WI38 (cell line): ENCODE measurements around the gene PDE3B.

ENCODE experiments used
- H3K4me3 ChIP-seq: 2 replicates; pipeline ENCODE4 v1.5.1; 2011; ENCODE audit warnings: low read depth, mild to moderate bottlenecking, control low read depth, low read length
- TF ChIP-seq, protein P1 (sequence below): IDR thresholded peaks from 2 replicates; pipeline ENCODE4 v1.5.1; 2012; ENCODE audit warnings: low read depth, mild to moderate bottlenecking, control low read depth, low read length

PDE3B gene

GRCh38 chr11:14803846-14804245 is 160.2 kb downstream of the PDE3B start:
- TF ChIP-seq, protein P1, sequence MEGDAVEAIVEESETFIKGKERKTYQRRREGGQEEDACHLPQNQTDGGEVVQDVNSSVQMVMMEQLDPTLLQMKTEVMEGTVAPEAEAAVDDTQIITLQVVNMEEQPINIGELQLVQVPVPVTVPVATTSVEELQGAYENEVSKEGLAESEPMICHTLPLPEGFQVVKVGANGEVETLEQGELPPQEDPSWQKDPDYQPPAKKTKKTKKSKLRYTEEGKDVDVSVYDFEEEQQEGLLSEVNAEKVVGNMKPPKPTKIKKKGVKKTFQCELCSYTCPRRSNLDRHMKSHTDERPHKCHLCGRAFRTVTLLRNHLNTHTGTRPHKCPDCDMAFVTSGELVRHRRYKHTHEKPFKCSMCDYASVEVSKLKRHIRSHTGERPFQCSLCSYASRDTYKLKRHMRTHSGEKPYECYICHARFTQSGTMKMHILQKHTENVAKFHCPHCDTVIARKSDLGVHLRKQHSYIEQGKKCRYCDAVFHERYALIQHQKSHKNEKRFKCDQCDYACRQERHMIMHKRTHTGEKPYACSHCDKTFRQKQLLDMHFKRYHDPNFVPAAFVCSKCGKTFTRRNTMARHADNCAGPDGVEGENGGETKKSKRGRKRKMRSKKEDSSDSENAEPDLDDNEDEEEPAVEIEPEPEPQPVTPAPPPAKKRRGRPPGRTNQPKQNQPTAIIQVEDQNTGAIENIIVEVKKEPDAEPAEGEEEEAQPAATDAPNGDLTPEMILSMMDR = no peak
- H3K4me3 ChIP-seq = no peak overlapping the region

DNA sequence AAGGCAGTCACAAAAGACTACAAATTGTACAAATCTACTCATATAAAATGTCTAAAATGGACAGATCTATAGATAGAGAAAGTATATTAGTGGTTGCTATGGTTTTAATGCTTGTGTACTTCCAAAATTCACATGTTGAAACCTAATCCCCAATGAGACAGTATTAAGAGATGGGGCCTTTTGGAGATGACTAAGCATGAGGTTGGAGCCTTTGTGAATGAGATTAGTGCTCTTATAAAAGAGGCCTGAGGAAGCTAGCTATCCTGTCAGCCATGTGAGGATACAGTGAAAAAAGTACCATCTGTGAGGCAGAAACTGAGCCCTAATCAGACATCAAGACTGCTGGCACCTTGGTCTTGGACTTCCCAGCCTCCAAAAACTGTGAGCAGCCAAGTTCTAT is 165.9 kb downstream of the PDE3B start:
- H3K4me3 ChIP-seq = no peak overlapping the region
- TF ChIP-seq, protein P1 = no peak

DNA sequence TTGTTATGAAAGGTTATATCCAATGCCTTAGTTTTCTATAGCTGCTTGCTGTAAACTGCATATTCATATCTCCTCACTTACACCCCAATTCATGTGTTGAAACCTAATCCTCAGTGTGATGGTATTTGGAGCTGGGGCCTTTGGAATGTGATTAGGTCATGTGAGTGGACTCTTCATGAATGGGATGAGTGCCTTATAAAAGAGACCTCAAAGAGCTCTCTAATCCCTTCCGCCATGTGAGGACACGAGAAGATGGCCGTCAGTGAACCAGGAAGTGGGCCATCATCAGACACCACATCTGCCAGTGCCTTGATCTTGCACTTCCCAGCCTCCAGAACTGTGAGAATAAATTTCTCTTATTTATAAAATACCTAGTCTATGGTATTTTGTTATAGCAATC is 169.2 kb downstream of the PDE3B start:
- TF ChIP-seq, protein P1 = no peak
- no peak overlapping the region for H3K4me3 ChIP-seq

- TF ChIP-seq, protein P1 = no peak
- H3K4me3 ChIP-seq = no peak overlapping the region
Observed at GRCh38 chr11:14813516-14813915, 169.9 kb downstream of the PDE3B start.

- TF ChIP-seq, protein P1 = no peak
- no peak overlapping the region for H3K4me3 ChIP-seq
Observed at GRCh38 chr11:14818779-14819178, 175.2 kb downstream of the PDE3B start.

GRCh38 chr11:14819596-14819995 is 176.0 kb downstream of the PDE3B start:
- no peak overlapping the region for H3K4me3 ChIP-seq
- TF ChIP-seq, protein P1 = no peak

DNA sequence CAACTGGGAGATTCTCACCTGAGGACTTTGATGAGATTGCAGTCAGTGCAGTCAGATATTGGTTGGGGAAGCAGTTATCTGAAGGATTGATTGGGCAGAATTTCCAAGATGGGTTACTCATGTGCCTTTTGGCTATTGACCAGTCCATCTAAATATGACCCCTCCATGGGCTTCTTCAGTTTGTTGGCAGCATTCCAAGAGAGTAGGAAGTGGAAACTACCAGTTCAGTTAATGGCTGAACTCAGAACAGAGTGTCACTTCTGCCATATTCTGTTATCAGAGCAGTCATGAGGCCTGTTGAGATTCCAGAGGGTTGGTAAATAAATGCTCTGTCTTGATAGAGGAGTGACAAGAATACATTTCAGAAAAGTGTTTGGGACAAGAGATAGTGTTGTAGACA is 177.4 kb downstream of the PDE3B start:
- no peak overlapping the region for H3K4me3 ChIP-seq
- TF ChIP-seq, protein P1 = no peak
